H4 (cell line): ENCODE measurements around the gene ANKRD34A. TPM values are rescaled to one million over a fixed set of nuclear protein-coding genes. Genes with fewer than 3 reads are reported as not detected.
"Not testable (repeated sequence)": the region's sequence is repeated elsewhere in the genome, so short reads cannot be mapped to it uniquely, and the experiment has no call there.

ENCODE experiments used
- DNase-seq: peaks from one replicate; pipeline ENCODE4 v3.0.0-alpha.2; 2015; ENCODE audit warnings: low spot score
- total RNA-seq: library from RNA; depleted of rRNA; stranded (reverse); fragments of >200 nt; shearing (Covaris generic); gene quantifications from 2 replicates; pipeline ENCODE4 v1.2.3, GENCODE V29; 2014

The ANKRD34A gene
- total RNA-seq, 1 experiment from 2014 or later, result 0.54 TPM

- no peak for DNase-seq
Measured at GRCh38 chr1:145946477-145946986, 17.8 kb downstream of the ANKRD34A start.

GRCh38 chr1:145944532-145944931, 19.8 kb downstream of the ANKRD34A start:
- DNase-seq, result no peak

GRCh38 chr1:145942871-145943270, 21.5 kb downstream of the ANKRD34A start:
- DNase-seq, result no peak

GRCh38 chr1:145942405-145942804, 22.0 kb downstream of the ANKRD34A start:
- no peak for DNase-seq

GRCh38 chr1:145937436-145937835, 26.9 kb downstream of the ANKRD34A start:
- no peak for DNase-seq

GRCh38 chr1:145936247-145936646, 28.1 kb downstream of the ANKRD34A start:
- no peak for DNase-seq

GRCh38 chr1:145935708-145936107, 28.7 kb downstream of the ANKRD34A start:
- no peak for DNase-seq

- not testable (repeated sequence) for DNase-seq
Measured at GRCh38 chr1:145932522-145933009, 31.8 kb downstream of the ANKRD34A start.

GRCh38 chr1:145927916-145928643, 36.3 kb downstream of the ANKRD34A start:
- DNase-seq, result no peak

- peak; percentile 99 for DNase-seq
Measured at GRCh38 chr1:145927063-145927886, 37.1 kb downstream of the ANKRD34A start, which contains the start of gene RBM8A. TSS of gene RBM8A (minus strand) at chr1:145927484. CDS start at chr1:145927426, 58 bp downstream.

GRCh38 chr1:145926686-145927062, 37.7 kb downstream of the ANKRD34A start:
- DNase-seq, result no peak

- DNase-seq, result no peak
Measured at GRCh38 chr1:145922266-145922665, 42.1 kb downstream of the ANKRD34A start.

GRCh38 chr1:145920297-145920696, 44.1 kb downstream of the ANKRD34A start:
- not testable (repeated sequence) for DNase-seq

- DNase-seq, result peak; percentile 31
Measured at GRCh38 chr1:145918992-145919939, 45.1 kb downstream of the ANKRD34A start.

- peak; percentile 59 for DNase-seq
Measured at GRCh38 chr1:145918144-145918991, 46.0 kb downstream of the ANKRD34A start, which contains the start of gene PEX11B. TSS of gene PEX11B (minus strand) at chr1:145918717. CDS start at chr1:145918688, 29 bp downstream.

GRCh38 chr1:145917595-145917994, 46.8 kb downstream of the ANKRD34A start:
- DNase-seq, result no peak

GRCh38 chr1:145916745-145917144, 47.6 kb downstream of the ANKRD34A start:
- no peak for DNase-seq

- no peak for DNase-seq
Measured at GRCh38 chr1:145912128-145912641, 52.2 kb downstream of the ANKRD34A start.
